ENCODE measurements around the gene PDSS2.

- TF ChIP-seq CTCF (IDR thresholded peaks at IDR 0.05) (no peak), EZH2 (IDR thresholded peaks at IDR 0.05; ENCODE audit: borderline replicate concordance, insufficient read depth, low read depth, low read length, poor library complexity, severe bottlenecking) (no peak)
Observed at GRCh38 chr6:107344981-107345380, 114.4 kb downstream of the PDSS2 start.

Measured in B cell (primary cell).